Retina (tissue), 1 donor: ENCODE data around the gene LMCD1.

ENCODE experiments used
- DNase-seq: peaks from one replicate; pipeline ENCODE4 v3.0.0-alpha.2; 2016

The LMCD1 gene

GRCh38 chr3:8506571-8507061 lies 5.0 kb downstream of the LMCD1 start:
- no peak for DNase-seq

DNA sequence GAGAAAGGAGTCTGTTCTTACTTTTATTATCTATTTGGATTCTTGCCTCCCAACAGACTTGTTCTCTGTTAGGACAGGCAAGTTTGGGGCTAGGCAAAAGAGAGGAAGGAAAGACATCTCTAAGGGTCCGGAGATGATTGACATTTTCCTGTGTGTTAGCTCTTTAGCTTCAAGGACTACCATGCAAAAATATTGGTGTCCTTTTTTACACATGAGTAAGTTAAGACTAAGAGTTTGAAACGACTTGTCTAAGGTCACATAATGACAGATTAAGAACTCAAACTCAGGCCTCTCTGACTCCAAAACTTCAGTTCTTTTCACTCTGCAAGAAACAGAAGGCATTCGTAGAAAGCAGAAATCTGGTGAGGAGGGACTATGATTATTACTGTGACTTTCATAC lies 5.9 kb downstream of the LMCD1 start:
- no peak for DNase-seq

- no peak for DNase-seq
Measured at GRCh38 chr3:8509961-8510360, 8.3 kb downstream of the LMCD1 start.

DNA sequence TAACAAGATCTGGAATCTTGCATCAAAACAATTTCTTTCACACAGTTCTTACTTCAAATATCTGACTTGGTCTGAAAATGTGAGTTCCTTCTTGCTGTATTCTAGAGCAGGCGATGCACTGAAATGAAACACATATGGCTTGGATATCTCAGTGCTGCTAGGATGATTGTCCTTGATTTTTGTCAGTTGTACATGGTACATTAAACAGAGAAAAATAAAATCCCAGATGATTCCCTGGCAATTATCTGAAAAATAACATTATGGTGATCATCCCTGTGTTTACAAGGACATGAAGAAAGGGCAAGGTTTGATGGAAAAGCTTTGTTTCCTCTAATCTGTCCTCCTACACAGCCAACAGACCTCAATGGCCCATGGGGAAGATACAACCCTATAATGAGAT lies 10.6 kb downstream of the LMCD1 start:
- no peak for DNase-seq

DNA sequence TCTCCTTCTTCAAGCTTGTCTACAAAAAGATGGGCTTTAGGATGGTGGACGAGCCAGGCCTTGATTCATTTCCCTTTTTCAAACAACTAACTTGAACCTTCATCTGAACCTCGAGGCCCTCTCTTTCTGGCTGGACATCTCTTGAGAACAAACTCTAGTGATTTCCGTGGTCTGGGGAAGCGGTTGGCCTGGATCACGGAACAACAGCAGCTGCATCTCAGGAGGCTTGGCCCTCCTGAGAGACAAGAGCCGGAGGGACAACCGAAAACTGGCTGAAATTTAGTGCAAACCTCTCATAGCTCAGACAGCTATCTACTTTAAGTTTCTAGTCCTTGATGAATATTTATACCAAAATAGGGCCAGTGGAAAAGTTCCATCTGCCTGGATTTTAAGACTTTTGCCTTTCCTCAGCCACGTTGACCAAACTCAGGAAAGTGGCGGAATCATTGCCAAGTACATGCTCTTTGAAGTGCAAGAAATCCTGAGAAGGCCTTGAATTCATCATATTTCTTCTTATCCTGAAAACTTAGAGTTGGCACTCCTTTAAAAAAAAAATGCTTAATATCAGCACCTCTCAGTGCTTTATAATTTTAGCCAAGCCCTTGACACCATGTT lies 14.5 kb downstream of the LMCD1 start:
- no peak for DNase-seq

- DNase-seq: no peak
Measured at GRCh38 chr3:8516783-8517182, 15.2 kb downstream of the LMCD1 start.

DNA sequence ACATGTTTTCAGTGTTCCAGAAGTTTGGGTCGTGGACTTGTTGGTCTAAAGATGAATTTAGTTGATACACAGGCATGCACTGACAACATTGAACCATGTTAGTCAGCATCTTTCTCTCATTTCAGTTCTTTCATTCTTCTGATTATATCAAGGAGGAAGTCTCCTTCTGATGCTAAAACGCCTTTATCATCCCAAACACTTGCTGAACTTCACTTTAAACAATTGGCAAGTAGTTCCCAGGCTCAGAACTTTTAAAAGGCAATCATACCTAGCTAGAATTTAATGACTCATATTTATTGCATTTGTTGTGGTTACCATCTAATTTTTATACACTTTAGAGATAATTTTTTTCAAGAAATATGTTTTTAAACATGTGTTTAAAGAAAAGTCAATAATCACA lies 15.9 kb downstream of the LMCD1 start:
- no peak for DNase-seq

GRCh38 chr3:8518138-8518537 lies 16.5 kb downstream of the LMCD1 start:
- no peak for DNase-seq

GRCh38 chr3:8519156-8519555 lies 17.5 kb downstream of the LMCD1 start:
- DNase-seq: no peak

DNA sequence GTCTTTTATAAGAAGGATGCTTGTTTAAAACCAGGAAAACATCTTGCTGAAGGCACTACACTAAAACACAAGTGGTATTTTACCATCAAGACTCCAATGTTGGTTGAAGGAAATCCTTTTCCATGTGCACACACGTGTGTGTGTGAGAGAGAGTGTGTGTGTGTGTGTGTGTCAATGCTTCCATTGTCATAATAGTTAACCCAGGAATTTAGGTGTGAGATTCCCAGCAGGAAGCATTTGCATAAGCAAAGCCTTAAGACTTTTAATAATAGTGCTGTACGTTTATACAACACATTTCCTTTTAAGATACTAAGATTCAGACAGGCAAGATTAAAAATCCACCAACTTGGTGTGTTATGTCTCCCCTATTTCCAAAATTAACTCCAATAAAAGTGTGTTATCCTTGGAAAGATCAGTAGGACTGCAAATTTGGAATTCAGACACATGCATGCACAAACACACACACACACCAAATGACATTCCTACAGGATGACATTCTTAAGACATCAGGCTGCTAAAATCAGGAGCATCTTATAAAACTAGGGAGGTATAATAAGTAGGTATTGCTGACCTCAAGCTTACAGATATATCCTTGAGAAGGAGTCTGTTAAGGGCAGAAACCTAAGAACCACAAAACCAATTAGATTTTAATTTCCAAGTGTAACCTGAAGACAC lies 18.3 kb downstream of the LMCD1 start:
- no peak for DNase-seq

GRCh38 chr3:8520816-8521403 lies 19.3 kb downstream of the LMCD1 start:
- no peak for DNase-seq

- DNase-seq: no peak
Measured at GRCh38 chr3:8523041-8523440, 21.4 kb downstream of the LMCD1 start.

DNA sequence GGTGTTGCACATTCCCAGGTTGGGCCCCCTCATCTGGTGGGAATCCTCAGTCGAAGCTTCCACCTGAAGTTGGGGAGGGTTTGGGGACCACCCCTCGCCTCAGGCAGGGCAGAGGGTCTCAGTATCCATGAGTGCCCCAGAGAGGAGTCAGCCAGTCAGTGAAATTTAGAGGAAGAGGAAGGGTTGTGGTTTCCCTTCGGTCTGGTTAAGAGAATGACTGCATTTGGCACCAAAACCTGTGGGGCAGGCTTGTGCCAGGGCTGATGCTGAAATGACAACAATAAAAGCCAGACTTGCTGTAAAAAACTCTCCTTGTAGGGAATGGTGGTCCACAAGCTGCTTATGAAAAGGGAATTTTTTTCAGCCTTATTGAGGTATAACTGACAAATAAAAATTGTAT lies 22.6 kb downstream of the LMCD1 start:
- no peak for DNase-seq

DNA sequence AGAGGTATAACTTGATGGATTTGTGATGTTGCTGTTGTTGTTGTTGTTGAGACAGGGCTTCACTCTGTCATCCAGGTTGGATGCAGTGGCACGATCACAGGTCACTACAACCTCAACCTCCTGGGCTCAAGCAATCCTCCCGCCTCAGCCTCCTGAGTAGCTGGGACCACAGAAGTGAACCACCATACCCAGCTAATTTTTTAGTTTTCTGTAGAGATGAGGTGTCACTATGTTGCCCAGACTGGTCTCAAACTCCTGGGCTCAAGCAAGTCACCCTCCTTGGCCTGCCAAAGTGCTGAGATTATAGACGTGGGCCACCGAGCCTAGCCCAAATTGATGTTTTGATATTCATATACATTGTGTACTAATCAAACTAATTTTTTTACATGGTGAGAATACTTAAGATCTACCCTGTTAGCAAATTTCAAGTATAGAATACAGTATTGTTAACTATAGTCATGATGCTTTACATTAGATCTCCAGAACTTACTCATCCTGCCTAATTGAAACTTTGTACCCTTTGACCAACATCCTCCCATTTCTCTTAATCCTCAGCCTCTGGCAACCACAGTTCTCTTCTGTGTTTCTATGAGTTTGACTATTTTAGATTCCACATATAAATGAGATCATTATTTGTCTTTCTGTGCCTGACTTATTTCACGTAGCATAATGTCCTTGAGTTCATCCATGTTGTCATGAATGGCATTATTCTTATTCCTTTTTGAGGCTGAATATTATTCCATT lies 23.2 kb downstream of the LMCD1 start:
- DNase-seq: no peak

DNA sequence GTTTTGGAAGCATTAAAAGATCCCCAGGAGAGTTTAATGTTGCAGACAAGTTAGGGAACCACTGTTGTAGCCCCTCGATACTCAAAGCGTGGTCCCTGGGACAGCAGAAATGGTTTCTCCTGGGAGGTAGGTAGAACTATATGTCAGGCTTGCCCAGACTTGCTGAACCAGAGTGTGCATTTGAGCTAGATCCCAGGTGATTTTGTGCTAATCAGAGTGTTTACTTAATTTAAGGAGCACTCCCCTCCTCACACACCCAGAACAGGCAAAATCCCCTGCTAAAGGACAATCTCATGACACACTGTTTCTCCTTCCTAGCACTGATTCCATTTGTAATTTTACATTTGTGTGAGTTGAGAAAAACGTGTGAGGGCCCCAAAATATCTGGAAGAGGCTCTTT lies 24.3 kb downstream of the LMCD1 start:
- no peak for DNase-seq

- peak; percentile 54 for DNase-seq
Measured at GRCh38 chr3:8529181-8529637, 27.6 kb downstream of the LMCD1 start.

- no peak for DNase-seq
Measured at GRCh38 chr3:8529738-8530525, 28.3 kb downstream of the LMCD1 start.

GRCh38 chr3:8530581-8530980 lies 29.0 kb downstream of the LMCD1 start:
- no peak for DNase-seq

DNA sequence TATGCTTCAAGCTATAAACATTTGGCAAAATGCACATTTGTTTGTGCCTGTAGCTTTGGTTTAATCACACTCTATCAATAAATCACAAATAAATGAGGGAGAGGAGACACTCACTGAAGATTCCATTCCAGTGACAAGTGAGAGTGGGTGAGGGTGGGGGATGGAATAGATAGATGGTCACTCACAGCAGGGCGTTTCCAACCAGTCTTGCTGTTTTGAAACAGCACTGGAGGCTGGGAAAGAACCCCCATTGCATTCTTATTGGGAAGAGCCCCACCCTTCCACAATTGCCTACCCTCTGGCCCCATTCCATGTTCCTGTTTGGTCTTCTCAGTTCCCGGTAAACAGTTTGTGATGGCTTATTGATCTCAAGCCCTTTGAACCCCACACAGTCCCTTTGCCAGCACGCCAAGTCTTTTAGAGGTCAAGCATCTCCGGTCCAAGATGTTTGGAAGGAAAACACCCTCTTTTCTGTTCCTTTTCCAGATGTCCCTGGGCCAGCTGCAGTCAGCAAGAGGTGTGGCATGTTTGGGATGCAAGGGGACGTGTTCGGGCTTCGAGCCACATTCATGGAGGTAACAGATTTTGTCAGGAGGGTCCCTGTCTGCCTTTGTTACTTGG lies 30.7 kb downstream of the LMCD1 start:
- DNase-seq: no peak

- peak; percentile 27 for DNase-seq
Measured at GRCh38 chr3:8536096-8537056, 34.8 kb downstream of the LMCD1 start.

GRCh38 chr3:8537440-8537839 lies 35.8 kb downstream of the LMCD1 start:
- no peak for DNase-seq
